Fibroblast of lung (primary cell): ENCODE measurements around the gene CRAMP1. TPM values are rescaled to one million over a fixed set of nuclear protein-coding genes. Genes with fewer than 3 reads are reported as not detected.

Source experiments
- DNase-seq, 2 donors: peaks; one replicate each; pipeline versions ENCODE4 v3.0.0 to v3.0.0-alpha.2; 2010; ENCODE audit warnings: low read depth in 2 of 2
- H2AFZ ChIP-seq: 2 replicates; pipeline ENCODE4 v1.5.1; 2012; ENCODE audit warnings: low read length, control low read depth, inconsistent platforms
- H3K27ac ChIP-seq: 2 replicates; pipeline ENCODE4 v1.5.1; 2011; ENCODE audit warnings: low read length, control low read depth; ENCODE audit not compliant: insufficient read depth
- H3K27me3 ChIP-seq: 2 replicates; pipeline ENCODE4 v1.5.1; 2011; ENCODE audit warnings: mild to moderate bottlenecking, low read length; ENCODE audit not compliant: control insufficient read depth, insufficient read depth
- H3K36me3 ChIP-seq: 2 replicates; pipeline ENCODE4 v1.5.1; 2011; ENCODE audit warnings: low read length; ENCODE audit not compliant: control insufficient read depth, insufficient read depth
- H3K4me1 ChIP-seq: 2 replicates; pipeline ENCODE4 v1.5.1; 2011; ENCODE audit warnings: low read length; ENCODE audit not compliant: control insufficient read depth, insufficient read depth; ENCODE audit errors: extremely low read depth
- H3K4me2 ChIP-seq: 2 replicates; pipeline ENCODE4 v1.5.1; 2011; ENCODE audit warnings: low read length, control low read depth; ENCODE audit not compliant: insufficient read depth; ENCODE audit errors: extremely low read depth
- H3K4me3 ChIP-seq, 4 experiments: fragments of 200-600 bp in 1 of 4; sonication (generic) in 1 of 4; replicated peaks in 1 of 4; 2 replicates each; pipeline ENCODE4 v1.5.1; 2011 to 2016; ENCODE audit warnings: low read length in 4 of 4, low read depth in 3 of 4, mild to moderate bottlenecking in 3 of 4, control low read depth in 2 of 4, inconsistent platforms in 1 of 4, mixed read lengths in 1 of 4; ENCODE audit not compliant: insufficient read depth in 1 of 4; ENCODE audit errors: control extremely low read depth in 1 of 4
- H3K79me2 ChIP-seq: 2 replicates; pipeline ENCODE4 v1.5.1; 2012; ENCODE audit warnings: mild to moderate bottlenecking, low read length, inconsistent platforms; ENCODE audit not compliant: control insufficient read depth, insufficient read depth
- H3K9ac ChIP-seq: 2 replicates; pipeline ENCODE4 v1.5.1; 2011; ENCODE audit warnings: mild to moderate bottlenecking, low read length, control low read depth; ENCODE audit not compliant: insufficient read depth
- H3K9me3 ChIP-seq: 2 replicates; pipeline ENCODE4 v1.5.1; 2012; ENCODE audit warnings: low read depth, low read length; ENCODE audit not compliant: control insufficient read depth, insufficient read depth
- H4K20me1 ChIP-seq: 2 replicates; pipeline ENCODE4 v1.5.1; 2011; ENCODE audit warnings: low read length; ENCODE audit not compliant: control insufficient read depth, insufficient read depth; ENCODE audit errors: extremely low read depth
- CTCF ChIP-seq, 2 donors: IDR thresholded peaks in 1 of 2; conservative IDR thresholded peaks in 1 of 2; 1 replicate in 1 of 2; 2 replicates in 1 of 2; pipeline ENCODE4 v1.5.1; 2011 to 2012; ENCODE audit warnings: low read length in 2 of 2, control low read depth in 1 of 2, inconsistent platforms in 1 of 2, low read depth in 1 of 2, mild to moderate bottlenecking in 1 of 2
- EZH2 ChIP-seq: IDR thresholded peaks from 2 replicates; pipeline ENCODE4 v1.5.1; 2012; ENCODE audit warnings: low read length, control low read depth, mild to moderate bottlenecking; ENCODE audit errors: missing control alignments
- polyA plus RNA-seq, 2 donors: library from polyadenylated mRNA; depleted of rRNA in 1 of 2; stranded (reverse) in 1 of 2; unstranded in 1 of 2; fragments of >200 nt; gene quantifications; 2 replicates each; pipeline ENCODE4 v1.2.1, GENCODE V29; 2011 to 2012; ENCODE audit warnings: missing spikeins in 1 of 2
- total RNA-seq: library from RNA; depleted of rRNA; stranded (reverse); fragments of >200 nt; gene quantifications from 2 replicates; pipeline ENCODE4 v1.2.1, GENCODE V29; 2014

CRAMP1 gene
- total and polyA plus RNA-seq, 2 donors (not counting 1 experiment from before 2014, with no cell fraction given), result 6.2 to 7.8 TPM

GRCh38 chr16:1707193-1707790 is 95.1 kb downstream of the CRAMP1 start:
- Histone ChIP-seq H2AFZ (peak overlapping the region; percentile 4), H4K20me1 (no peaks in the 10 kb centered on the region), H3K27ac (peak overlapping the region; percentile 30)

GRCh38 chr16:1708083-1708767 is 96.1 kb downstream of the CRAMP1 start:
- peak overlapping the region; percentile 6 for H3K9ac ChIP-seq
- no peaks in the 10 kb centered on the region for H4K20me1 ChIP-seq
- DNase-seq, result peak in 1 of 2 donors; percentile 32

More at GRCh38 chr16:1707193-1707790, 95.1 kb downstream of the CRAMP1 start:
- H3K79me2 ChIP-seq, result peaks cover 56% of the 10 kb centered on the region
- peak overlapping the region; percentile 56 to 89 (median 86) for H3K4me3 ChIP-seq
- no peaks in the 10 kb centered on the region for H3K27me3 ChIP-seq
- peak overlapping the region; percentile 99 for H3K4me2 ChIP-seq
- DNase-seq, result peak; percentile 41 to 55
- TF ChIP-seq EZH2 (no peak), CTCF (conservative IDR thresholded peaks at IDR 0.05 in 1 of 2, IDR thresholded peaks at IDR 0.05 in 1 of 2; ENCODE audit: low read depth in 1 of 2, low read length in 2 of 2) (no peak)
- H3K9ac ChIP-seq, result peak overlapping the region; percentile 25
- no peaks in the 10 kb centered on the region for H3K9me3 ChIP-seq
- H3K4me1 ChIP-seq, result peaks cover 6% of the 10 kb centered on the region
- H3K36me3 ChIP-seq, result peaks cover 2% of the 10 kb centered on the region

More at GRCh38 chr16:1708083-1708767, 96.1 kb downstream of the CRAMP1 start:
- TF ChIP-seq CTCF (conservative IDR thresholded peaks at IDR 0.05 in 1 of 2, IDR thresholded peaks at IDR 0.05 in 1 of 2; ENCODE audit: low read depth in 1 of 2, low read length in 2 of 2) (no peak), EZH2 (no peak)
- Histone ChIP-seq H3K27ac (peak overlapping the region; percentile 44), H3K4me1 (peaks cover 11% of the 10 kb centered on the region), H3K79me2 (peaks cover 66% of the 10 kb centered on the region), H3K4me2 (peak overlapping the region; percentile 99), H3K27me3 (no peaks in the 10 kb centered on the region), H2AFZ (no peak overlapping the region), H3K36me3 (no peaks in the 10 kb centered on the region), H3K4me3 (peak overlapping the region; percentile 56 to 89 (median 86)), H3K9me3 (no peaks in the 10 kb centered on the region)
